PC-9 (cell line): ENCODE data around the gene TMEM25.

ENCODE experiments used
- CTCF ChIP-seq: fragments of 200-600 bp; sonication (generic); conservative IDR thresholded peaks from 2 replicates; pipeline ENCODE4 v1.6.1; 2017; ENCODE audit warnings: mixed run types, antibody characterized with exemption, mild to moderate bottlenecking, moderate library complexity
- EZH2 ChIP-seq: fragments of 200-600 bp; sonication (generic); IDR thresholded peaks from 2 replicates; pipeline ENCODE4 v1.8.0; 2017; ENCODE audit warnings: antibody characterized with exemption, low read depth

- TF ChIP-seq CTCF (no peak), EZH2 (no peak)
These were observed 2.1 kb downstream of the TMEM25 start for GRCh38 chr11:118532852-118533768.
